Neuron (in vitro differentiated cells): ENCODE data around the gene XRCC3.

ENCODE experiments used
- H2AFZ ChIP-seq: one replicate; pipeline ENCODE4 v1.6.1; 2013; ENCODE audit warnings: low read depth, mild to moderate bottlenecking, inconsistent platforms, low read length, moderate library complexity
- H3K27me3 ChIP-seq: one replicate; pipeline ENCODE4 v1.6.1; 2013; ENCODE audit warnings: low read length; ENCODE audit not compliant: insufficient read depth
- H3K36me3 ChIP-seq: one replicate; pipeline ENCODE4 v1.6.1; 2013; ENCODE audit warnings: low read length; ENCODE audit not compliant: insufficient read depth
- H3K4me1 ChIP-seq: one replicate; pipeline ENCODE4 v1.6.1; 2013; ENCODE audit warnings: low read length; ENCODE audit not compliant: insufficient read depth
- H3K4me3 ChIP-seq: 2 replicates; pipeline ENCODE4 v1.5.1; 2013; ENCODE audit warnings: mild to moderate bottlenecking, low read length, moderate library complexity
- H3K9me3 ChIP-seq: one replicate; pipeline ENCODE4 v1.6.1; 2013; ENCODE audit warnings: low read length

The XRCC3 gene

DNA sequence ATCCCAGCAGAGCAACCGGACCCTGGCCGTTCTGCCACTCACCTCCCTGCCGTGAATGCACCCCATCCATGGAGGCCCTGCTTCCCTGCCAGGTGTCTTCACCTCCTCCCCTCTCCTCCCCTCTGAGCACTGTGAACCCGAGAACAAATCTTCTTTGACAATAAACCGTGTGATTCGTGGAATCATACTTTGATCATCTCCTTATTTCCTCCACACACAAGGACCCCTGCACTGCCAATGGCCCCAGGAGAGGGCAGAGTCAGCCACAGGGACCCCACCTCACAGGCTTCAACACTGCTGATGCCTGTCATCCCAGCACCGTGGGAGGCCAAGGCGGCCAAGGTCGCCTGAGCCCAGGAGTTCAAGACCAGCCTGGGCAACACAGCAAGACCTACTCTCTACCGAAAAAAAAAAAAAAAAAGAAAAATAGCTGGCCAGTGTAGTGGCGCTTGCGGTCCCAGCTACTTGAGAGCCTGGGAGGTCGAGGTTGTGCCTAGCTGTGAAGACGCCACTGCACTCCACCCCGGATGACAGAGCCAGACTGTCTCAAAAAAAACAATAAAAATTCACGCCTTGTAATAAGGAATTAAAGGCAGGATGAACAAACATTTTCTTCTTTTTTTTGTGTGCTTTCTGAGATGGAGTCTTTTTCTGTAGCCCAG is 1.1 kb downstream of the XRCC3 start:
- Histone ChIP-seq H3K27me3 (no peaks in the 10 kb centered on the region), H3K4me3 (peak overlapping the region; percentile 69), H3K36me3 (peaks cover 27% of the 10 kb centered on the region), H2AFZ (no peak overlapping the region), H3K9me3 (peaks cover 3% of the 10 kb centered on the region), H3K4me1 (peaks cover 29% of the 10 kb centered on the region)

DNA sequence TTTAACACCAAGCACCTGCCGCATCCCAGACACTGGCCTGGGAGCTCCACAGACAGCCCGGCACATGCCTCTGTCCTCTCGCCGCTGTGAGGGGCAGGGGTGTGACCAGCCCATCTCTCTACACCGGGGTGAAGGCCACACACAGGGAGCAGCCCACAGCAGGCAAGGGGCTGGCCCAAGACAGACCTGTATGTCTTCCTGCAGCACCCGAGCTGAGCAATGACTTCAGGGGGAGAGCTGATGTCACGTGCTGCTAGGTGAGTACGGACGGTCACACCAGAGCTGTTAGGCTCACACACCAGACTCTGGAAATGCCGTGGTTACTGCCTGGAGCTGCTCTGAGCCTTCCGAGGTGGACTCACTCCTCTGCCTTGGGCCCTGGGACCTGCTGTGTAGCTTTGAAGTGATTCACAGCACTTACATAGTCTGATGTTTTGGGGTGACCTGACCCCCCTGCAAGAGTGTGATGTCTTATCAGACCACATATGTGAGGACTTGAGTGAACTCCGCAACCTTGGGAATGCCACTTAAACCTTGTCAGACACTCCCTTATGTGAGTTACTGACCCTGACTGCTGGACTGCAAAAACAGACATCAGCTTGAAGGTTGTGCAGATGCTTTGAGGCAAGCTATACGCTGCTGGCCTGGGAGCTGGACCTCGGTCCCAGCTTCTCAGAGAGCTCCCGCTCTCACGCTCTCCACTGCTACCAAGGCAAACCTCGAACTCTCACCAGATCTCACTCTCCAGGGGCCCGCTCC is 1.8 kb downstream of the XRCC3 start:
- peaks cover 32% of the 10 kb centered on the region for H3K36me3 ChIP-seq
- H3K27me3 ChIP-seq: no peaks in the 10 kb centered on the region
- H3K4me3 ChIP-seq: no peak overlapping the region
- H3K9me3 ChIP-seq: peaks cover 3% of the 10 kb centered on the region
- peaks cover 29% of the 10 kb centered on the region for H3K4me1 ChIP-seq
- no peak overlapping the region for H2AFZ ChIP-seq

DNA sequence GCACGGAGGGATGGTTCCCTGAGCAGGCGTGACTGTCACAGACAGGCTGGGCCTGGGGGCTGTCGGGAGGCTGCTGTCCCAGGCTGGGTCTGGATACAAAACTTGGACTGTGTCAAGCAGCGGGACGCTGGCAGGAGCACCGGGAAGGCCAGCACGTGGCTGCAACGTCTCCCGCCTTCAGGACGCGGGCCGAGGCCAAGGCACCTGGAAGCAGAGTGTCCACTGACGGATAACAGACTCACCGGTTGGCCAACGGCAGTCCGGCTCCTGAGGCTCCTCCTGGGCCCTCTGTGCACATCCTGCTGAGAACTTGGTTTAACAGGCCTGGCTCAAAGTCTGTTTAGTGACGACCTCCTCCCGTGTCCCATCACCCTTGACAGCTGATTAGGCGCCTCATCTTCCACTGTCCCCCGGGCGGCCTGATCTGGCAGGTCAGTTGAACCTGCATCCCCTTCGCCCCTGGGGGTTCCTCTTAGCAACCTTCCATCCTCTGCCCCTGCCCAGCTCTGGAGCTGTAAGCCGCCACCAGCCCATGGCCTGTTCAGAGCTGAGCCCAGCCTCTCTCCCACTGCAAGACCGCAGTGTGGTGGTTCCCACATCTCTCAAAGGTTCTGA is 2.5 kb downstream of the XRCC3 start:
- H3K4me3 ChIP-seq: no peak overlapping the region

DNA sequence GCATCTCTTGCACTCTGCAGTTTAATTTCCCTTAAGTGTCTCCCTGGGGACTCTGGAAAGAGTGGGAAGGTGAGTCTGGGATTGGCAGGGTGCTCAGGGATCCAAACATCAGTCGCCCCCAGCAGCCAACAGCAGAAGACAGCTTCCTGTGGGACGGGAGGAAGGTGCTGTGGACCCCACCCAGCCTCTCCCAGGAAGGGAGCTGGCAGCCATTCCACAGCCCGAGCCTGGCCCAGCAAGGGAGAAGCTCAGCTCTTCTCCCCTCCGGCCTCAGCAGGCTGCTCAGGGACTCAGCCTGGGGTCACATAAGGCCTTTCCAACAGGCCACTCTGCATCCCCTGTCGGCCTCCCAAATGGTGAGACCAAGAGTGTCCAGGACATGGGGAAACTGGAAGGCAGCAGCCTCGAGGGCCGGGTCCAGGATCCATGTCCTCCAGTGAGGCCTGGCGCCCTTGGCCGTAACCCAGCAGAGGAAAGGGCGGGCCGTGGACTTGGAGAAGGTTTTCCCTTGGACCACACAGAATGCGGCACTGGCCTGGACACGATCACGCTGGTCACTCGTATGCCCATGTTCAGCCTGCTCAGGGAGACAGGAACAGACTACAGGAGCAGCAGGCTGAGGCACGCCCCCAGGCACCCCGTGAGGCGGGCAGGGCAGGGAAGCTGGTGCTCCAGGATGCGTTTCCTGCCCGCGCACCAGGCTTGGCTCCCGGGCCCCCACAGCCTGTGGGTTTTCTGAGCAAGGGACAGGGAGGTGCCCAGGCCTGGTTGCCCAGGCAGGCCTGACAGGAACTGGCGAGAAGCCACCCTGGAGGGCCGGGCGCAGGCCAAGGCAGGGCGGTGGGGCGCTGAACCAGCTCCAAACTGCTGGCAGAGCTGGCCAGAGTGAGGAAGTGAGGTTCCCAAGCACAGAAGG is 3.5 kb downstream of the XRCC3 start:
- Histone ChIP-seq H3K27me3 (no peaks in the 10 kb centered on the region), H3K4me3 (no peak overlapping the region), H3K9me3 (no peaks in the 10 kb centered on the region), H2AFZ (no peak overlapping the region), H3K36me3 (peaks cover 43% of the 10 kb centered on the region), H3K4me1 (peaks cover 22% of the 10 kb centered on the region)

More for the DNA sequence above, 2.5 kb downstream of the XRCC3 start:
- Histone ChIP-seq H3K27me3 (no peaks in the 10 kb centered on the region), H2AFZ (no peak overlapping the region), H3K9me3 (peaks cover under 1% of the 10 kb centered on the region), H3K4me1 (peaks cover 29% of the 10 kb centered on the region), H3K36me3 (peaks cover 38% of the 10 kb centered on the region)

DNA sequence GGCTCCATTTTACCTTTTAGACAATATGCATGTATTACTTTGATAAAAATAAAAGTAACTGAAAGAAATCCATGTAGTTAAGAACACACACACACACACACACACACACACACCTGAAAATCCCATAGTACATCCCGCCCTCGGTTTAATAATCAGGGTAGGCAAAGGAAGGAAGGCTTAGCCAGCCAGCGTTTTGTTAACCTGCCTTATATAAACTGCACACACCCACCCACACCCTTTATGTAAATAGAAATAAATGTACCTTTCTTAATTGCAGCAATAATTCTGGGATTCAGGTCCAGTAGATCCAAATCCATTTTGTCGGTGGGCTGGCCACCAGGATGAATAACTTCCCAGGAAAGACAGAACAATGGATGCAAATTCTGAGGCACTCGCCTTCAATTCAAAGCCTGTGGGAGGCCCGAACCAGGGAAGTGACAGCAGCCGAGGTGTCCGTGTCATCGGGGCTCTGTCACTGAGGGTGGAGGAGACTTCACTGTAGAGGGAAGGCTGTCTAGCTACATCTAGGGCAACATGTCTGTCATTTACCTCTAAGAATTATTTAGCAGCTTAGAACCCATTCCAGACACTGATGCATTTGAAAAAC is 4.4 kb downstream of the XRCC3 start:
- Histone ChIP-seq H3K9me3 (no peaks in the 10 kb centered on the region), H3K4me3 (no peak overlapping the region), H3K4me1 (peaks cover 18% of the 10 kb centered on the region), H3K36me3 (peaks cover 50% of the 10 kb centered on the region), H3K27me3 (no peaks in the 10 kb centered on the region), H2AFZ (no peak overlapping the region)

DNA sequence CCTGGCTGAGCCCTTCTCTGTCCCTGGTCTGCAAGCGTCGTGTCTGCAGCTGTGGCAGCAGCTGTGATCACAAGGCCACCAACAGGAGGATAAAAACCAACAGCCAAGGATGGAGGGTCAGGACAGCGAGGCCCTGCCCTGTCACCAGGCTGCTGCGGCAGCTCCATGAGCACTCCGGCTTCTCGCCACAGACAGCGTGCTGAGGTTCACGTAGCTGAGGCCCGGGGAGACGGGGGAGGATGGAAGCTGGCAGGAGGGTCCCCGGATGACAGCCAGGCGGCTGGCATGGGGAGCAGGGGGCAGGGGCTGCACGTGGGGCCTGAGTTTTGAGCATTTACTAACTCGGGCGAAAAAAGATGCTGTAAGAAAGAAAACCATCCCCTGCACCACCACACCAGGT is 5.4 kb downstream of the XRCC3 start:
- Histone ChIP-seq H3K4me3 (no peak overlapping the region), H2AFZ (no peak overlapping the region), H3K4me1 (peaks cover 18% of the 10 kb centered on the region), H3K27me3 (no peaks in the 10 kb centered on the region), H3K36me3 (peaks cover 60% of the 10 kb centered on the region), H3K9me3 (no peaks in the 10 kb centered on the region)

DNA sequence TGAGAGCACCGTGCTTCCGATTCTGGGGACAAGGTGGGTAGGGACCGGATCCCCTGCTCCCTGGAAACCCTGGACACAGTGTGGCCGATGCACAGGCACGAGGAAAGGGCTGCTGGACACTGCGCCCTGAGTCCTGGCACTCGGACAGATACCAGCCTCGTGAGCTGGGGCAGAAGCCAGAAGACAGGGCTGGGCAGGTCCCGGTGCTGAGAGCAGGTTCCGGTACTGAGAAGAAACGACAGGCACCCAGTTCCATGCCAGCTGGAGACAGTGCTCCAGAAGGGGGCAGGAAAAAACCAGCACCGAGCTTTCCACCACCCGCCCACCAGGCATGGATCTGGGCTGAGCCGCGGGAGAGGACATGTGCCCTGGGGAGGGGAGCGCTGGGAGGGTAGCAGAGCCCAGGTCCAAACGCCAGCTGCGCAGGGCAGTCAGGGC is 6.5 kb downstream of the XRCC3 start:
- H3K9me3 ChIP-seq: no peaks in the 10 kb centered on the region
- H3K4me1 ChIP-seq: peaks cover 12% of the 10 kb centered on the region
- H3K27me3 ChIP-seq: no peaks in the 10 kb centered on the region
- H3K4me3 ChIP-seq: no peak overlapping the region
- H3K36me3 ChIP-seq: peaks cover 63% of the 10 kb centered on the region
- no peak overlapping the region for H2AFZ ChIP-seq

DNA sequence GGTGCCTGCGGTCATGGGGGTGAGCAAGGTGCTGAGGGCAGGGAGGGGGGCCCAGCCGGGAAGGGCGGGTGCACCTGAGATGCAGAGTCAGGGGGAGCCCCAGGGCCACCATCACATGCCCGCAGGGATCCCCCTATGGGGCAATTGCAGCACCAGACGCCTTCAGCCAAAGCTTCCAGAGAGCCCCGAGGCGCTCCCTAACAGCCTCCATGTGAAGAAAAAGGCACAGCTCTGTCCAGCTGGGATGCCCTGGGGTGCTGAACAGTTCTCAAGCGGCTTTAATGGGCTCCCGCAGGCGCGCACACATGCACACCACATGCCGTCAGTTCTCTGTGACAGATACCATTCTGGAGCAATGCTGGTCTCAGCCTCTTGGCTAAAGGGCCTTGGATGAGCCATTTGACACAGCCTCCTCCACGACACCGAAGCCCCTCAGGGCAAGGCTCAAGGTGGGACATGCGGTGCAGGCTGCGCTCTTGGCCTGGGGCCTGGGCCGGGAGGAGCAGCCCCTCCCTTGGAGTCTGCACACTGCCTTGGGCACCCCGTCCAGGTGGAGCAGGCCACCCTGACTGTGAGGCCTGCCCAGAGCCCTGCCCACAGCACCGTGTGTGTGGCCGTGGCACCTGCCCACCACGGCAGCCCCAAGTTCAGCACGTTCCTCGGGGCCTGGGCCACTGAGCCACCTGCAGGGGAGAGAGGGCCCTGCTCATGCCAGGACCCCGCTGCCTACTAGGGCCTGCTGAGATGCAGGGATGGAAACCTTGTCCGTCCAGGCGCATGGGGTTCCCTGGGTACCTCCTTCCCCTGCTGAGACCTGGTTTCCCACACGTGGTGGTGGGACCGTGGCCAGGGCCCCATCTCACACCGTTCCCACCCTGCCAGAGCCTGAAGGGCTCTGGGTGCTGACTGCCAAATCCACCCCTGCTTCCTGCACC is 7.7 kb downstream of the XRCC3 start:
- Histone ChIP-seq H3K36me3 (peaks cover 66% of the 10 kb centered on the region), H2AFZ (no peak overlapping the region), H3K27me3 (no peaks in the 10 kb centered on the region), H3K9me3 (no peaks in the 10 kb centered on the region), H3K4me3 (no peak overlapping the region), H3K4me1 (peaks cover 21% of the 10 kb centered on the region)

DNA sequence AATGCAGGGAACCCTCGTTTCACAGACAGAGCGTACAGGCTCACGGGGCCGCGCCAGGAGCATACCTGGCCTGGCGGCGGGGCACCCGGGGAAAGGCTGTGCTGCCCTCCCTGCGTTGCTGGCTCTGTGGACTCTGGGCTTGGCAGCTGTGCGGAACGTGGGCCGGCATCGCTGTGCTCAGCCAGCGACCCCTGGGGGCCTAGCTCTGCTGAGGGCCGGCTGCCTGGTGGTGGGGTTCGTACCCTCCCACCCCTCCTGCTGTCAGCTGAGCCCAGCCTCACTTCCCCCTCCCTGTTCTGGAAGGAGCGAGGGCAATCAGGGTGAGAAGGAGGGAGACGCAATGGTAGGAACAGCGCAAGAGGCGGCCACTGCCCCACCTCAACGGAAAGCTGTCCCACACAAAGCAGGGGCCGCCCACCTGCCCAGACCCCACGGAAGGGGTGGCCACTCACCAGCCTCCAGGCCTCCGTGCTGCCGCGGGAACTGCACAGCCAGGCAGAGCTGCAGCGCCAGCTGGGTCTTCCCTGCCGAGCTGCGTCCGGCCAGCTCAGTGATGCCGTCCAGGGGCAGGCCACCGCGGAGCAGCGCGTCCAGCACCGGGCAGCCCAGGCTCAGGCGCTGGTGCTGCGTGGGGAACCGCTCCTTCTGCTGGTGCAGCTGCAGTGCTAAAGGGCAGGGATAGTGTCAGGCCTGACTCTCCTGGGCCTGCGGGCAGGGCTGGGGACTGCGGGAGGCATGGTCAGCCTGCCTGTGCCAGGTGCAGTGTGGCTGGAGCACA is 8.5 kb downstream of the XRCC3 start:
- Histone ChIP-seq H3K36me3 (peaks cover 67% of the 10 kb centered on the region), H3K9me3 (no peaks in the 10 kb centered on the region), H3K4me1 (peaks cover 21% of the 10 kb centered on the region), H2AFZ (no peak overlapping the region), H3K27me3 (no peaks in the 10 kb centered on the region), H3K4me3 (no peak overlapping the region)

DNA sequence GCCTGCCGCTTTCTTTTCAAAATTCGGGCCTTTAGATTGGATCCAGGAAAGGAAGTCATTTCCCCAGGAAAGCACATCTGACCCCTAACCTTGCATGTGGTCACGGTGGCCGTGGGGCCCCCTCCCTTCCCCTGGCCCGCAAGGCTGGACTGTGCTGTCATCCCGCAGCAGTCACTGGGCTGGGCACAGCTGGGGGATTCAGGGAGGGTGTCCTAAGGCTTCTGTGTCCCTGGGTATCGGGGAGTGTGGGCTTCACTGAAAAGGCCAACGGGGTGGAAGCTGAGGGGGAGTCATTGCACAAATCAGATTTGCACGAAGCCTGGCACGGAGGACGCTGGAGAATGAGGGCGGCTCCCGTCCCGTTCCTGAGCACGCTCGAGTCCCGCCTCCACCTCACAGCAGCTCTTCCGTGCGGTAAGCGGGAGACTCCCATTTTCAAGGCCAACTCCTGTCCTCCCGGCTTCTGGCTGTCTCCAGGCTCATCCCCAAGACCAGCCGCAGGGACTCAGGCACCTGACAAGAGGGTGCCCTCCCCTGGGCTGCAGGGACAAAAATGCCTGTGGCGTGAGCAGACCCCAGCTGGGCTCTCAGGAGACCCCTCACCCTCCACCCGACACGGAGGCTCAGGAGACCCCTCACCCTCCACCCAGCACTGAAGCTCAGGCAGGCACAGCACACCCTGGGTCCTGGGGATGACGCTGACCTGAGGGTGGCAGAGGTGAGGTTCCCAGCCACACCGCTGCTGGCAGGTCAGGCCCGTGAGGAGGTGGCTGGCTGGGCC is 9.6 kb downstream of the XRCC3 start:
- H3K4me1 ChIP-seq: peaks cover 14% of the 10 kb centered on the region
- no peak overlapping the region for H3K4me3 ChIP-seq
- H3K36me3 ChIP-seq: peaks cover 70% of the 10 kb centered on the region

DNA sequence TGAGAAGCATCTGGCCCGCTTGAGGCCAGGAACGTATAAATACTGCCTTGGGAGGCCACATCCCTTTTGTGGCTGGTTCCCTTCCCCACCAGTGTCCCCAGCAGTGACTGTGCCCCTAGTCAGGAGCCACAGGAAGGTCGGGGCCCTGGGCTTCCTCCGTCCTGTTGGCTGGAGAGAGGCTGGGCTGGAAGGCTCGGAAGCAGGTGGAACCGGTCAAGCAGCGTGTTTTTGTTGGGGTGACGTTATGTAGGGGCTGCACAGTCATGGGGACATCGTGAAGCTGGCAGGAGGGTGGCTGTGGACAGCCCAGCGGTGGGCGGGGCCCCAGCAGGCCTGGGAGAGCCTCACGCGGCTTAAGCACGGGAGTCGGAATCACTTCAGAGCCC is 10.1 kb downstream of the XRCC3 start:
- Histone ChIP-seq H3K4me1 (peaks cover 14% of the 10 kb centered on the region), H2AFZ (no peak overlapping the region), H3K36me3 (peaks cover 74% of the 10 kb centered on the region), H3K4me3 (no peak overlapping the region), H3K27me3 (no peaks in the 10 kb centered on the region), H3K9me3 (no peaks in the 10 kb centered on the region)

More for the DNA sequence above, 9.6 kb downstream of the XRCC3 start:
- Histone ChIP-seq H2AFZ (no peak overlapping the region), H3K27me3 (no peaks in the 10 kb centered on the region), H3K9me3 (no peaks in the 10 kb centered on the region)
